BLaER1 treated with 17β-estradiol and CSF1 and Interleukin-3, amounts not matched to agents 10 nM and 100 nM (cell line): Measurements from ENCODE around the gene ST6GALNAC3.

Experiments used
- H3K27ac ChIP-seq, 11 experiments: shearing (Covaris generic); formaldehyde crosslinking; 2 replicates each; pipeline ENCODE4 v1.8.1; 2022
- H3K27me3 ChIP-seq, 11 experiments: shearing (Covaris generic); formaldehyde crosslinking; 2 replicates each; pipeline ENCODE4 v1.8.1; 2022
- H3K36me3 ChIP-seq, 11 experiments: shearing (Covaris generic); formaldehyde crosslinking; 2 replicates each; pipeline ENCODE4 v1.8.1; 2022
- H3K4me1 ChIP-seq, 10 experiments: shearing (Covaris generic); formaldehyde crosslinking; 2 replicates each; pipeline ENCODE4 v1.8.1; 2022
- H3K4me2 ChIP-seq, 11 experiments: shearing (Covaris generic); formaldehyde crosslinking; 2 replicates each; pipeline ENCODE4 v1.8.1; 2022
- H3K4me3 ChIP-seq, 10 experiments: shearing (Covaris generic); formaldehyde crosslinking; 2 replicates each; pipeline ENCODE4 v1.8.1; 2022
- H3K9ac ChIP-seq, 11 experiments: shearing (Covaris generic); formaldehyde crosslinking; 2 replicates each; pipeline ENCODE4 v1.8.1; 2022
- H3K9me3 ChIP-seq, 11 experiments: shearing (Covaris generic); formaldehyde crosslinking; replicated peaks in 1 of 11; 2 replicates each; pipeline ENCODE4 v1.8.1; 2022
- H4K20me1 ChIP-seq, 11 experiments: shearing (Covaris generic); formaldehyde crosslinking; 2 replicates each; pipeline ENCODE4 v1.8.1; 2022
- Cebpa-rat ChIP-seq, 11 experiments: shearing (Covaris generic); IDR thresholded peaks; 2 replicates each; pipeline ENCODE4 v1.8.1; 2022

Gene ST6GALNAC3

GRCh38 chr1:76142771-76143540, 68.4 kb downstream of the ST6GALNAC3 start:
- Histone ChIP-seq H3K4me1 (peaks cover 8 to 18% (median 10%) of the 10 kb centered on the region in 10 experiments), H3K4me3 (no peak overlapping the region), H3K36me3 (no peaks in the 10 kb centered on the region), H3K9ac (no peak overlapping the region), H3K27ac (no peak overlapping the region), H3K27me3 (no peaks in the 10 kb centered on the region), H4K20me1 (peaks cover 0 to 5% (median 0%) of the 10 kb centered on the region in 11 experiments; a peak in 1 of 22 replicates), H3K9me3 (no peaks in the 10 kb centered on the region), H3K4me2 (no peak overlapping the region)
- TF ChIP-seq Cebpa-rat (IDR thresholded peaks at IDR 0.05): no peak

- Histone ChIP-seq H3K9me3 (no peaks in the 10 kb centered on the region), H3K4me2 (no peak overlapping the region), H3K4me3 (no peak overlapping the region), H3K27ac (no peak overlapping the region), H3K4me1 (peaks cover 20 to 27% (median 23%) of the 10 kb centered on the region in 10 experiments), H3K9ac (no peak overlapping the region), H3K27me3 (no peaks in the 10 kb centered on the region), H4K20me1 (peaks cover 0 to 5% (median 0%) of the 10 kb centered on the region in 11 experiments; a peak in 1 of 22 replicates), H3K36me3 (no peaks in the 10 kb centered on the region)
- no peak for TF ChIP-seq Cebpa-rat (IDR thresholded peaks at IDR 0.05)
Observed at GRCh38 chr1:76144247-76144646, 69.7 kb downstream of the ST6GALNAC3 start.

DNA sequence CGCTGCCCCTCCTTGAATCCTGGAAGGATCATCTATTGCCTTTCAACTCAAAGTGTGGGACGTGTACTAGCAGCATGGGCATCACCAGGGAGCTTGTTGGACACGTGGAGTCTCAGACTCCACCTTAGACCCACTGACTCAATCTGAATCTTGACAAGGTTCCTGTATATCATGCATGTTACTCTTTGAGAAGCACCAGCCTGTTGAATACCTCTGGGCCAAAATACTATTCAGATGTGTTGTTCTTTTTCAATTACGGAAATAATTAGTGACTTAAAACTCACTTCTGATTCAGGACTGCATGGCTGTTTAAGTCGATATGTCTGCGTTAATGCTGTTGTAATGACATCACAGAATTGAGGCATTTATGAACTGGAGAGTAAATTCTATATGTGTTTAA, 70.8 kb downstream of the ST6GALNAC3 start:
- peaks cover 0 to 5% (median 0%) of the 10 kb centered on the region in 11 experiments; a peak in 4 of 22 replicates for H4K20me1 ChIP-seq
- no peak overlapping the region for H3K9ac ChIP-seq
- H3K4me2 ChIP-seq: no peak overlapping the region
- no peaks in the 10 kb centered on the region for H3K9me3 ChIP-seq
- H3K4me3 ChIP-seq: no peak overlapping the region
- H3K27me3 ChIP-seq: no peaks in the 10 kb centered on the region
- peaks cover 21 to 38% (median 27%) of the 10 kb centered on the region in 10 experiments for H3K4me1 ChIP-seq
- no peak overlapping the region for H3K27ac ChIP-seq
- H3K36me3 ChIP-seq: no peaks in the 10 kb centered on the region
- no peak for TF ChIP-seq Cebpa-rat (IDR thresholded peaks at IDR 0.05)

DNA sequence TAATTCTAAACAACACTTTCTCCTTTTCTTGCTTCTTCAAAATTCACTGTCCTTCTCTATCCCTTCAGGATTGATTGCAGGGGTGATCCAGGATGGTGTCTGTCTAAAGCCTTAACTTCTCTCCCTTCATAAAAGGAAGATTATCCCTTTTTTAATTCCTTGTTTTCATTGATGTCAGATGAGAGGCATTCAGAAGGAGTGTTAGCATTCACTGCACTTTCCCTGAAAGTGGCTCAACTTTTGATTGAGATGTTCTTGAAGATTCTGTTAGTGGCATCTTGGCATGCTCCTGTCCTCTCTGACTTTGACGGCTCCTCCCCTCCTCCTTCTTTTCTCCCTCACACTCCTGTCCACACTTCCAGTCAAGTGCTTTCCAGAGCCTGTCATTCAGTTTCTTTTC, 71.6 kb downstream of the ST6GALNAC3 start:
- no peak overlapping the region for H3K9ac ChIP-seq
- no peak overlapping the region for H3K4me2 ChIP-seq
- H3K9me3 ChIP-seq: no peaks in the 10 kb centered on the region
- H3K4me1 ChIP-seq: peaks cover 21 to 43% (median 27%) of the 10 kb centered on the region in 10 experiments
- no peaks in the 10 kb centered on the region for H3K36me3 ChIP-seq
- no peaks in the 10 kb centered on the region for H3K27me3 ChIP-seq
- TF ChIP-seq Cebpa-rat (IDR thresholded peaks at IDR 0.05): no peak
- H3K4me3 ChIP-seq: no peak overlapping the region
- no peak overlapping the region for H3K27ac ChIP-seq
- H4K20me1 ChIP-seq: peaks cover 0 to 11% (median 0%) of the 10 kb centered on the region in 11 experiments; a peak in 5 of 22 replicates

- TF ChIP-seq Cebpa-rat (IDR thresholded peaks at IDR 0.05): no peak
- Histone ChIP-seq H3K9me3 (no peaks in the 10 kb centered on the region), H3K36me3 (no peaks in the 10 kb centered on the region), H3K4me3 (peak overlapping the region in 1 of 10 experiments; percentile 6; a peak in 1 of 20 replicates), H3K27me3 (no peaks in the 10 kb centered on the region), H3K4me1 (peaks cover 21 to 43% (median 27%) of the 10 kb centered on the region in 10 experiments), H3K9ac (peak overlapping the region in 1 of 11 experiments; percentile 20; a peak in 2 of 22 replicates), H4K20me1 (peaks cover 0 to 16% (median 5%) of the 10 kb centered on the region in 11 experiments; a peak in 9 of 22 replicates), H3K27ac (peak overlapping the region in 6 of 11 experiments; percentile 4 to 53 (median 33); a peak in 11 of 22 replicates), H3K4me2 (peak overlapping the region; percentile 57 to 79 (median 71))
Observed at GRCh38 chr1:76147917-76148316, 73.4 kb downstream of the ST6GALNAC3 start.

- H3K36me3 ChIP-seq: no peaks in the 10 kb centered on the region
- H4K20me1 ChIP-seq: peaks cover 0 to 21% (median 5%) of the 10 kb centered on the region in 11 experiments; a peak in 9 of 22 replicates
- H3K4me2 ChIP-seq: peak overlapping the region; percentile 57 to 79 (median 71)
- H3K9ac ChIP-seq: peak overlapping the region in 2 of 11 experiments; percentile 12 to 20; a peak in 2 of 22 replicates
- peak overlapping the region in 6 of 11 experiments; percentile 4 to 53 (median 33); a peak in 9 of 22 replicates for H3K27ac ChIP-seq
- 0 out of 20 replicates have a peak overlapping the region, but pooled peaks of 1 of the 10 experiments have one; percentile 6 for H3K4me3 ChIP-seq
- no peaks in the 10 kb centered on the region for H3K27me3 ChIP-seq
- H3K4me1 ChIP-seq: peaks cover 21 to 43% (median 27%) of the 10 kb centered on the region in 10 experiments
- no peak for TF ChIP-seq Cebpa-rat (IDR thresholded peaks at IDR 0.05)
- H3K9me3 ChIP-seq: no peaks in the 10 kb centered on the region
Observed at GRCh38 chr1:76148460-76148859, 73.9 kb downstream of the ST6GALNAC3 start.

DNA sequence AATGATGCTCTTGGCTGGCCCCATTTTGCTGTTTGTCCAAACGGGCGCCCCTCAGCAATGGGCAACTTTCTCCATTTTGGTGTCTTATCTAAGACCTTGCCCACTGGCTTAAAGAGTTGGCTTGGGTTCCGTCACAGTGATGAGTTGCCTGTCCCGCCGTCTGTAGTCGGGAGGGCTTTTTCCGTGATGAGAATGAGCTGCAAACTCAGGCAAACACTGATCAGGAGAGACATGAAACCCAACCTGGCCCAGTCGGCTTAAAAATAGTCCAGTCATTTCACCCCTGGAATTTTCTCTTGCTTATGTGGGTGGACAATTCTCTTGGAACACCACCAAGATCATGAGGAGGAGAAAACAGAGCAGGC, 79.3 kb downstream of the ST6GALNAC3 start:
- H3K4me2 ChIP-seq: peak overlapping the region in 10 of 11 experiments; percentile 65 to 88 (median 82); a peak in 12 of 22 replicates
- TF ChIP-seq Cebpa-rat (IDR thresholded peaks at IDR 0.05): no peak
- no peak overlapping the region; a peak in 1 of 22 replicates for H3K27ac ChIP-seq
- no peaks in the 10 kb centered on the region for H3K9me3 ChIP-seq
- H3K4me3 ChIP-seq: no peak overlapping the region
- peaks cover 14 to 37% (median 23%) of the 10 kb centered on the region in 10 experiments for H3K4me1 ChIP-seq
- H3K9ac ChIP-seq: peak overlapping the region in 2 of 11 experiments; percentile 45 to 71; a peak in 1 of 22 replicates
- H4K20me1 ChIP-seq: peaks cover 0 to 26% (median 5%) of the 10 kb centered on the region in 11 experiments; a peak in 10 of 22 replicates
- H3K36me3 ChIP-seq: no peaks in the 10 kb centered on the region
- H3K27me3 ChIP-seq: no peaks in the 10 kb centered on the region

DNA sequence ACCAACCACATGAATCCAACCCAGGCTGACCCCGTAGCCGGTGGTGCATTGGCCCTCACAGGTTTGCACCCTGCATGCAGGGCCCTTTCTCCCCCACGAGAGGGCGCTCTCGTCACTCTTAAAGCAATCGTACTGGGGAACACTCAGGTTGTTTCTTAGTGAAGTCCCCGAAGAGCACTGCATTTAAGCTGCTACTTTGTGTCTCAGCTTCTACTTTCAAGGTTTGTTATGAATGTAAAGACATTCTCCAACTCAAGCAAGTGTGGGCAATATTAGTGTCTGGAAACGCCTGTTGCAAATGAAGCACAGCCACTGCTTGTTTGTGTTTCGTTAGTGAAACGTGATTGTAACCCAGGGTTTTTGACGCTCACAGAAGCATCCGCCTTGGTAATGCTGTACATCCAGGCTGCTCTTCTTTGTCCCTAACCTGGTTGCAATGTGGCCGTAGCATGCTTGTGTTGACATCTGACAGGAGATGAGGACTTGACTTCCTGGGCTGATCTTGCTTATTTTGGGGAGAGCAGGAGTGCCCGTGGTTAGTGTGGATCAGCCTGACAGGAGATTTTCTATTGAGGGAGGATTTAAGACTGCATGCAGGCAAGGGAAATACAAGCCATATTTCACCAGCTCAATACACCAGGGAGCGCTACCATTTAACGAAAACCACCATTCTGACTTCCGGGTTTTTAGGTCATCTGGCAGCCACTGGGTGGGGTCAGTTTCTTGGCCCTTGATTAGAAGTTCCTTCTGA, 79.8 kb downstream of the ST6GALNAC3 start:
- peak overlapping the region; percentile 25 to 71 (median 66); a peak in 20 of 22 replicates for H3K9ac ChIP-seq
- no peaks in the 10 kb centered on the region for H3K9me3 ChIP-seq
- peaks cover 10 to 31% (median 18%) of the 10 kb centered on the region in 10 experiments for H3K4me1 ChIP-seq
- H4K20me1 ChIP-seq: peaks cover 0 to 26% (median 5%) of the 10 kb centered on the region in 11 experiments; a peak in 10 of 22 replicates
- H3K27me3 ChIP-seq: no peaks in the 10 kb centered on the region
- no peaks in the 10 kb centered on the region for H3K36me3 ChIP-seq
- H3K27ac ChIP-seq: peak overlapping the region; percentile 6 to 69 (median 49); a peak in 18 of 22 replicates
- H3K4me2 ChIP-seq: peak overlapping the region; percentile 65 to 88 (median 83)
- H3K4me3 ChIP-seq: peak overlapping the region; percentile 39 to 65 (median 51); a peak in 18 of 20 replicates
- no peak for TF ChIP-seq Cebpa-rat (IDR thresholded peaks at IDR 0.05)
